Measurements from ENCODE around the gene TTC23.

The TTC23 gene

GRCh38 chr15:99249270-99249841 is at the start of gene TTC23:
TSS of gene TTC23 (minus strand) at chr15:99249581. CDS start at chr15:99228712, 20,869 bp downstream.
- no peak for DNase-seq

GRCh38 chr15:99296386-99296785 is 47.0 kb upstream of the TTC23 start:
- DNase-seq: no peak

- DNase-seq: no peak
Observed at GRCh38 chr15:99295840-99296239, 46.5 kb upstream of the TTC23 start.

GRCh38 chr15:99291643-99292042 is 42.3 kb upstream of the TTC23 start:
- DNase-seq: no peak

- DNase-seq: no peak
Observed at GRCh38 chr15:99283717-99284116, 34.3 kb upstream of the TTC23 start.

GRCh38 chr15:99282586-99282985 is 33.2 kb upstream of the TTC23 start:
- no peak for DNase-seq

- no peak for DNase-seq
Observed at GRCh38 chr15:99282121-99282520, 32.7 kb upstream of the TTC23 start.

- no peak for DNase-seq
Observed at GRCh38 chr15:99279827-99280226, 30.4 kb upstream of the TTC23 start.

- DNase-seq: no peak
Observed at GRCh38 chr15:99279290-99279689, 29.9 kb upstream of the TTC23 start.

- no peak for DNase-seq
Observed at GRCh38 chr15:99275525-99276128, 26.2 kb upstream of the TTC23 start.

GRCh38 chr15:99275061-99275460 is 25.7 kb upstream of the TTC23 start:
- DNase-seq: no peak

GRCh38 chr15:99273801-99274200 is 24.4 kb upstream of the TTC23 start:
- DNase-seq: no peak

GRCh38 chr15:99268431-99268830 is 19.1 kb upstream of the TTC23 start:
- DNase-seq: no peak

GRCh38 chr15:99267957-99268356 is 18.6 kb upstream of the TTC23 start:
- DNase-seq: no peak

- no peak for DNase-seq
Observed at GRCh38 chr15:99265541-99266070, 16.2 kb upstream of the TTC23 start.

GRCh38 chr15:99264125-99264524 is 14.7 kb upstream of the TTC23 start:
- no peak for DNase-seq

GRCh38 chr15:99257107-99257750 is 7.8 kb upstream of the TTC23 start:
- DNase-seq: no peak

- no peak for DNase-seq
Observed at GRCh38 chr15:99253381-99254090, 4.2 kb upstream of the TTC23 start.

GRCh38 chr15:99252326-99252725 is 2.9 kb upstream of the TTC23 start:
- no peak for DNase-seq

- peak; percentile 86 to 92 for DNase-seq
Observed at GRCh38 chr15:99250857-99251841, 1.8 kb upstream of the TTC23 start, which contains the start of gene LRRC28. TSS of gene LRRC28 (plus strand) at chr15:99251481. CDS start at chr15:99255958, 4,477 bp downstream.

GRCh38 chr15:99250494-99250856 is 1.1 kb upstream of the TTC23 start:
- DNase-seq: no peak

GRCh38 chr15:99250001-99250400 is 620 bp upstream of the TTC23 start:
- no peak for DNase-seq

Data from NCI-H1930 (cell line).